RKO (cell line): ENCODE measurements around the gene STK33.

Experiments used
- DNase-seq: peaks from one replicate; pipeline ENCODE4 v3.0.0-alpha.2; 2016; ENCODE audit warnings: low spot score

STK33 gene

DNA sequence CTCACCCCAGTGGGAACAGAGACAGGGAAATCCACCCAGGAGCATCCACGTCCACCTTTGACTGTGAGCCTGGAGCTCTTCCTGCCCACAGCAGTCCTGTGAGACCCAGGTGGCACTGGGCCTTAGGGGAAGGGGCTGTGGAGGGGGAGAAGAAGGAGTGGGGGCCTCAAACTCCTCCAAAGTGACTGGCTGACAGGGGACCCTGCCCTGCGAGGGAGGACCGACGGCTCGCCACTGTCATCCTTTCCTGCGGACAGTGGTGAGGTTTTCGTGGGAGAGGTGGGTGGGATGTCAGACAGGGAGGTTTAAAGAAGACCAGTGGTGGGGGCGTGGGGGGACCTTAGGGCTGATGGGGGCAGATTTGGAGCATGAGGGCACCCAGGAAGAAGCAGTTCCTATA lies 237.8 kb downstream of the STK33 start:
- DNase-seq: no peak

DNA sequence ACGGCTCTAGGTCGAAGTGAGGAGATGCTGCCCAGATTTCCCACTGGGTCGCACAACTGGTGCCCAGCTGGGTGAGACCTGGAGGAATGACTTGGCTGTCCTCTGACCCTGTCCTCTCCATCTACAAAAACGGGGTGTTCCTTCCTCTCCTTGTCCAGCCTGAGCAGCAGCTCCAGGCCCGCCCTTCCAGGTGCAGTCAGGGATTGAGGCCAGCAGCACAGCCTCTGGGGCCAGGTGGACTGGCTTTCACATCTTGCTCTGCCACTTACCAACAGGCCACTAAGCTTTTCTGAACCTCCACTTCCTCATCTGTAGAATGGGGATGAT lies 238.6 kb downstream of the STK33 start:
- DNase-seq: no peak

DNA sequence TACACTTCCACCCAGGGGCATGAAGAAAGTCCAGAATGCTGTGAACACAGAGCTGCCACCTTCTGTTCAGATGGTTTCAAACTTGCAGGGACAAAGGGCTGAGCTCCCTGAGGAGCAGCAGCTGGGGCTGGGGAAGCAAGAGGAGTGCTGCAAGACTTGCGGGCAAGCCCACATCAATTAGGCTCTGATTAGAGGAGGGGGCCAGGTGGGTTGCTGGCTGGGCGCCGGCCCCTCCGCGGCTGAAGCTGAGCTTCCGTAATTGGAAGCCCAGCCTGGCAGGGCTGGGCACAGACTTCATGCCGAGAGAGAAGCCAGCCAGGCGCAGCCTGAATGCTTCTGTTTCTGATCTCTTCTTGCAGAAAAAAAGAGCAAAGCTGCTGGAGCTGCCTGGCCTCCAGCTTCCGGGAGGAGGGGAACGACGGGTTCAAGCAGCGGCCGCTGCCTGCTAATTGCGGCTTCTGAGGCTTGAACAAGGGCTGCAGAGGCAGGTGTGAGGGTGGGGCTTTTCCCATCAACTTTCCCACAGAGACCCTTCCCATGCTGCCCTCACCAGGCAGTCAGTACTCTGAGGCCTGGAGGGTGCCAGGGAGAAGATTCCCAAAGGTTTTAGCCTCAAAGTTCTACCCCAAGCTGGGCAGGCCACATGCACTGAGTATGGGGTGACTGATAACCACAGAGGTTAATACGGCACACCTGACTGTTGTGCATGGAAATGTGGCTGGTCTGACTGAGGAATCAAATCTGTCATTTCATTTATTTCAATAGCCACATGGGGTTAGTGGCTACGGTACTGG lies 239.2 kb downstream of the STK33 start:
- DNase-seq: no peak

DNA sequence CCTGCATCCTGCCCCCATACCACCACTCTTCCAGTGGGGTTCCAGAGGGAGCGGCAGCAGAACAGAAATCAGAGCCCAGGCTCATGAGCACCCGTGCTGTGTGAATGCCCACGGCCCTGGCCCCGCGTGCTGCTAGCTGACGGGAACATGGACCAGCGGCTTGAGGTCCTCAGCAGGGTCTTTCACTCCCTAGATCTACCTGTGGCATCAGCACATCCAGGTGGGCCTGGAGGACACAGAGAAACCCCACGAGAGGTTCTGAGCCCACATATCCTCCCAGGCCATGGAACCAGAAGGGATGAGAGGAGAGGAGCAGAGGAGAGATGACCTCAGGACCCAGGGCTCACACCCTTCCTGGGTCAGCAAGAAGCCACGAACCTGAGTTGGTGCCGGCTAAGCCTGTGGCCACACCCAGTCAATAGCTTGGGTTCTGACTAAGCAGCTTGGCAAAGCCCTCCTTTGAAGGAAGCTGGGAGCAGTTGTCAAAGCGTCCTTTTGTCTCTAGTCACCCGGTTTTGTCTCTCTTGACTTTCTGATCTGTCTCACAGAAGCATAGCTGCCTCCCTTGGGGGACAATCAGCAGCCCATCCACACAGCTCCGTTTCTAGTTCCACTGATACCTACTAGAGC lies 241.0 kb downstream of the STK33 start:
- no peak for DNase-seq

DNA sequence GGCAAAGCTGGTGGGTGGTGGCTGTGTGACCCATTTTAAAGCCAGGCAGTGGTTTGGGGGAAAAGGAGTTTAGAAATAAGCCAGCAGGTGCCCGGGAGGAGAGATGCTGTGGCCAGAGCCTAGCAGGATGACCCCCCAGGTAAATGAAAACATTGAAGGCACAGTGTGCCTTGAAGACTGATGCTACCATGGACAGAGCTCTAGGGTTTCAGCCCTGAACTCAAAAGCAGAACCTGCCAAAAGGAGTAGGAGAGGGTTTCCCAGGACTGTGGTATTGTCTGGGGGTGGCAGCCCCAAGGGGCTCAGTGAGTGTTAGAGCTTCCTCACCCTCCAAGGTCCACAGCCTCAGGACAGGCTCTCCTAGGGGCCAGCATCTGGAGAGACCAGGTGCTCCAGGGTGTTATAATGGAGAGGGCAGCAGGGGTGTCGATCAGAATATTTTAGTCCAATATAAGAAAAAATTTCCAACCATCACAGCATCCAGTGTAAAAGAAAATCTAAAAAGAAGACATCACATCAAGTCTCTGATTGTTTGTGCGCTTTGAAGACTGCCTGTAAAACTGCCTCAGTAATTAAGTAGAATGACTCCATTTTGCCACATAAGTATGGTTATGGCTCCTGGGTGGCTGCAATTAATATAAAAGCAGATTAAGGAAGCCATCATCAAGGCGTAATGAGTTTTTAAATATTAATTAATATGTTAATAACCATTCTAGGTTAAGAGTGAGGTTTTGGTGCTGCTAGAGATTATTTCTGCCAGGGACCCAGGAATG lies 241.7 kb downstream of the STK33 start:
- no peak for DNase-seq

DNA sequence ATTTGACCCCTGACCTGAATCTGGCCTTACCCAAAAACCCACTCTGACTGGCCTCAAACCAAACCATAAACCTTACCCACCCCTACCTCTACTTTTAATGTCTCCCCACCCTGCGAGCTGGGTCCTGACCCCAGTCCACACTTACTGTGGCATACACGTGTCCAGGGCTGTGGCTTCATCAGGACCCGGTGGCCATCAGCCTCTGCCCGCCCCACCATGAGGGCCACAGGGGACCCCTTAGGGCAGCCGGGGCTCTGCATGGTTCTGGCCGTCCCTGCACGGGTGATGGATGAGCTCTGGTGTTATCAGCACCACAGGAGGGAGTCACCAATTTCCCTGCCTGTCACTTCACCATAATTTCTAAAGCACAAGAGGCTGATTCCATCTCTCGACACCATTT lies 242.8 kb downstream of the STK33 start:
- DNase-seq: no peak

DNA sequence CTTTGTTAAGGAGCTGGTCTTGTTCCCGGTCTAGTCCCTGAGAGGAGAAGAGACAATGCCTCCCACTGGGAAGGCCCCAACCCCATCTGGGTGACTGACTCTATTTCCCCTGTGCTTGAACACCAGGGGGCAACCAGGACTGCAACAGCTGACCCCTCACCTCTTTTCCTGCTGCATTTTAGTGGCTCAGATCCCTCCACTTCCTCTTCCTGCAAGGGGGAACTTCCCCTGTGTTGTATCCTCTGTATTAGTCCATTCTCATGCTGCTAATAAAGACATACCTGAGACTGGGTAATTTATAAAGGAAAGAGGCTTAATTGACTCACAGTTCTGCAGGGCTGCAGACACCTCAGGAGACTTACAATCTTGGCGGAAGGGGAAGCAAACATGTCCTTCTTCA lies 246.1 kb downstream of the STK33 start:
- no peak for DNase-seq

DNA sequence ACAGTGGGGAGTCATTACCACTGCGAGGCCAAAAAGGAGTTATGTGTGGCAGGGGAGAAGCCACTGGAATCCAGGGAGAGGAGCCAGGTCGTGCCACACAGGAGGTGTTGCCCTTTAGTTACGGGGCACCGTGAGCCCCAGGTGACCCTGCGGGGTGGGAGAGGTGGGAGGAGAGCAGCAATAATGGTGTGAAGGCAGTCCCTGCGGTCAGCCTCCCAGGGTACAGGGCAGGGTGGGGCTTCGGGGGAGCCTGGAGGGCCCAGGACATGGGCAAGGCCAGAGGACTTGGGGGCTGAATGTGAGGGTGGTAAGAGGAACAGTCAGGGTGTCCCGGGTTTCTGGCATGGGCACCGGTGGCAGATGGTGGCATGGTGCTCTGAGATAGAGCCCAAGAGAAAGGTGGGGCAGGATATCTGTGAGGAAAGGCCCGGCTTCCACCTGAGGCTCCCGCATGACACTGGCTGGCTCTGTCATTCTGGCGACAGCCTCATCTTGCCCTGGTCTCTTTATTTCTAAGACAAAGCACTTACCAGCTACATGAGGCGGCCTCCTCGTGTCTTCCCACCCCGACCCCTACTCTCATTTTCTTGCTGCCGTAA lies 247.8 kb downstream of the STK33 start:
- no peak for DNase-seq

DNA sequence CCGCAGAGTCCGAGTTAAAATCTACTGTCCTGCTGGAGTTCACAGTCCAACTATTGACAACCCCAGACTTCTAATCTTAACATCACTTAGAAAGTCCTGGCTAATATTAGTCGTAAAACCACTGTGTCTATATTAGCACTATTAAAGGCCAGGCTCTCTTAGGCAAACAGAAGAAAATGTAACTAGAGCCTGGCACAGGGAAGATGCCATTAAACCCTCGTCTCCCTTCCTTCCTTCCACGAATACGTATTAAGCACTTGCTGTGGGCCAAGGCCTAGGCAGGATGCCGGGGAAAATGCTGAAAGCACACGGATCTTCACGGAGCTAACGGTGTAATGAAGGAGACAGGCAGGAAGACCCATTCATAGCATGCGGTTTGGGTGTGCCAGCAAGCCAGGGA lies 248.8 kb downstream of the STK33 start:
- DNase-seq: no peak

DNA sequence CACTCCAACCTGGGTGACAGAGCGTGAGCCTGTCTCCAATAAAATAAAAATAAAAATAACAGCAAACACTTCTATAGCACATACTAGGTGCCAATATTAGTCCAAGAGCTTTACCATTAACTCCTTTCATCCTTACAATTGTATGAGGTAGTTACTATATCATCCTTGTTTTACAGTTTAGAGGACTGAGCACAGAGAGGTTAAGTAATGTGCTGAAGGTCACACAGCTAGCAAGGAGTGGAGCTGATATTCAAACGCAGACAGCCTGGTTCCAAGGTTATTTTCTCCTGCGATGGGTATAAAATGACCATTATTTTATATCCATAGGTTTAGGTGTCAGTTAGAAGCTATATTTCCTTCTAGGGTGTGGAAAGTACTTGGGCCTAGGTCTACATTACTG lies 249.7 kb downstream of the STK33 start:
- no peak for DNase-seq

DNA sequence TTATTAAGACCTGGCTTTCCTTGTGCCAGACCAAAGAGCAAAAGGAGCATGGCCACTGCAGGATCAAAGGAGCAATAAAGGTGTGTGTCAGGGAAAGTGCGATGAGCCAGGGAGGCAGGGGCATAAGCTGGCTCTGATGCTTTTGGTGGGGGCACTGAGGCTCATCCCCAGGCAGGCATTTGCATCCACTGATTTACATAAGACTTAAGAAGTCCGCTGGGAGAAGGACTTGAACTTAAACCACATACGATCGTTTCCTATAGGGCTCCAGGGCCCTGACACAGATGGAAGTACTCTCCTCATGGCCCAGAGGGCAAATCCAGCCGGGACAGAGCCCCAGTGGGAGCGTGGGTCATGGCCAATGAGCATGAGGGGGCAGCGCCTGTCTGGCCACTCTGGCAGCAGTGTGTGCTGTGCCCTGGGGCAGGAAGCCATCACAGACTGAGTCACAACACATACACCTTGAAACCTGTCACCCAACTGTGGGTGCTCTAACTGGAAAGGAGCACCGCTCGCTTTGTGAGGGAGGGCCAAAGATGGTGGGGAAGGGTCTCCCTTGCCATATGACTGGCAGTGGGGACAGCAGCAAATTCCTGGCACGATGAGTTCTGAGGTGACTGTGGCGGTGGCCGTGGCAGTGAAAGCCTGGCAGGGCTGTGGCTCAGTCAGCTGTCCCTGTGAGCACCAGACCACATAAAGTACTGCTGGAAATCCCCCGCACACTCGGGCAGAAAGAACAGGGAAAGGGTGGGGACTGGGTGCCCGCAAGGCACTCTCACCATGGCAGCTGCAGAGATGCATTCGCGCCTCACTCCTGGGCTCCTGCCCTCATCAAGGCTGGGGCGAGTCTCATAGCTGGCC lies 251.0 kb downstream of the STK33 start:
- DNase-seq: no peak

DNA sequence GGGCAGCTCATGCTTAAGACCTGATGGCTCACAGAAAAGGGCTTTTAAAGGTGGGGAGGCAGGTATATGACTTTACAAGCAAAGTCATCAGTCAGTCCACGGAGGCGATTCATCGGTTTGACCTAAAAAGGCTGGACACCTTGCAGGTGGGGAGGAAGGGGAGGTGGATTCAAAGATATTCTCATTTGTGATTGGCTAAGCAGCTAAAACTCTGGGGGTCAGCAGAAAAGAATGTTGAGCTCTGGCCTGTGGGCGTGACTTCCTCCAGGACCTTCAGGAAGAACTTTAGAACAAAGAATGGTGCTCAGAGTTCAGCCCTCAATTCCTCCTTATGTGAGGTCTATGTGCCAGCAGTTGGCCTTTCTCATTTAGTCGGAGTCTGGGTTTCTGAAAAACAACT lies 252.0 kb downstream of the STK33 start:
- no peak for DNase-seq
